NCI-H146 (cell line): ENCODE results near the gene LMO1.

ENCODE experiments used
- DNase-seq: peaks from one replicate; lab custom pipeline; 2025; lab: John Stamatoyannopoulos, UW

LMO1 gene

GRCh38 chr11:8263769-8264410, at the start of gene LMO1:
Gene LMO1, minus strand, starts transcription at chr11:8263878. Its CDS starts 516 bp downstream, at chr11:8263362.
- peak; percentile 81 for DNase-seq

- no peak for DNase-seq
Observed at GRCh38 chr11:8312986-8313385, 49.3 kb upstream of the LMO1 start.

- no peak for DNase-seq
Observed at GRCh38 chr11:8311366-8311765, 47.7 kb upstream of the LMO1 start.

GRCh38 chr11:8310743-8311298, 47.1 kb upstream of the LMO1 start:
- no peak for DNase-seq

GRCh38 chr11:8309862-8310261, 46.2 kb upstream of the LMO1 start:
- peak; percentile 82 for DNase-seq

- DNase-seq, result no peak
Observed at GRCh38 chr11:8309311-8309710, 45.6 kb upstream of the LMO1 start.

GRCh38 chr11:8307601-8308000, 43.9 kb upstream of the LMO1 start:
- DNase-seq, result no peak

- DNase-seq, result no peak
Observed at GRCh38 chr11:8301622-8302021, 37.9 kb upstream of the LMO1 start.

- no peak for DNase-seq
Observed at GRCh38 chr11:8298801-8299786, 35.4 kb upstream of the LMO1 start.

GRCh38 chr11:8297781-8298440, 34.2 kb upstream of the LMO1 start:
- no peak for DNase-seq

GRCh38 chr11:8296872-8297271, 33.2 kb upstream of the LMO1 start:
- DNase-seq, result no peak

- DNase-seq, result no peak
Observed at GRCh38 chr11:8296038-8296649, 32.5 kb upstream of the LMO1 start.

- no peak for DNase-seq
Observed at GRCh38 chr11:8294251-8294935, 30.7 kb upstream of the LMO1 start.

- DNase-seq, result no peak
Observed at GRCh38 chr11:8293171-8293570, 29.5 kb upstream of the LMO1 start.

GRCh38 chr11:8292351-8292750, 28.7 kb upstream of the LMO1 start:
- no peak for DNase-seq

GRCh38 chr11:8291421-8292350, 28.0 kb upstream of the LMO1 start:
- DNase-seq, result no peak

- peak; percentile 80 for DNase-seq
Observed at GRCh38 chr11:8290081-8290810, 26.6 kb upstream of the LMO1 start.

GRCh38 chr11:8289492-8289918, 25.8 kb upstream of the LMO1 start:
- DNase-seq, result peak; percentile 49

GRCh38 chr11:8288824-8289491, 25.3 kb upstream of the LMO1 start:
- no peak for DNase-seq
